ENCODE measurements around the gene YKT6.

YKT6 gene

GRCh38 chr7:44200699-44201461, at the start of gene YKT6:
TSS of gene YKT6 (plus strand) at chr7:44200978. CDS start at chr7:44201136, 158 bp downstream.
- Mint-ChIP-seq H3K4me1 (ENCODE audit: low read depth) (peaks cover 27% of the 10 kb centered on the region), H3K27me3 (ENCODE audit: low read depth) (no peaks in the 10 kb centered on the region), H3K36me3 (ENCODE audit: low read depth) (peaks cover 8% of the 10 kb centered on the region), H3K4me3 (peak within 1 kb of the TSS; percentile 75), H3K9me3 (no peaks in the 10 kb centered on the region), H3K27ac (peak within 1 kb of the TSS; percentile 63)

- no peaks in the 10 kb centered on the region for H3K4me1 Mint-ChIP-seq (ENCODE audit: low read depth)
- H3K4me3 Mint-ChIP-seq, result no peak overlapping the region
- H3K9me3 Mint-ChIP-seq, result no peaks in the 10 kb centered on the region
- H3K27me3 Mint-ChIP-seq (ENCODE audit: low read depth), result no peaks in the 10 kb centered on the region
- no peaks in the 10 kb centered on the region for H3K36me3 Mint-ChIP-seq (ENCODE audit: low read depth)
- no peak overlapping the region for H3K27ac Mint-ChIP-seq
Observed at GRCh38 chr7:44151956-44152355, 48.8 kb upstream of the YKT6 start.

GRCh38 chr7:44152971-44153947, 47.5 kb upstream of the YKT6 start:
- Mint-ChIP-seq H3K27me3 (ENCODE audit: low read depth) (no peaks in the 10 kb centered on the region), H3K27ac (no peak overlapping the region), H3K4me1 (ENCODE audit: low read depth) (no peaks in the 10 kb centered on the region), H3K4me3 (no peak overlapping the region), H3K36me3 (ENCODE audit: low read depth) (no peaks in the 10 kb centered on the region), H3K9me3 (no peaks in the 10 kb centered on the region)

GRCh38 chr7:44153948-44154335, 46.8 kb upstream of the YKT6 start:
- H3K4me1 Mint-ChIP-seq (ENCODE audit: low read depth), result no peaks in the 10 kb centered on the region
- H3K9me3 Mint-ChIP-seq, result no peaks in the 10 kb centered on the region
- no peak overlapping the region for H3K27ac Mint-ChIP-seq
- H3K36me3 Mint-ChIP-seq (ENCODE audit: low read depth), result no peaks in the 10 kb centered on the region
- no peak overlapping the region for H3K4me3 Mint-ChIP-seq
- no peaks in the 10 kb centered on the region for H3K27me3 Mint-ChIP-seq (ENCODE audit: low read depth)

DNA sequence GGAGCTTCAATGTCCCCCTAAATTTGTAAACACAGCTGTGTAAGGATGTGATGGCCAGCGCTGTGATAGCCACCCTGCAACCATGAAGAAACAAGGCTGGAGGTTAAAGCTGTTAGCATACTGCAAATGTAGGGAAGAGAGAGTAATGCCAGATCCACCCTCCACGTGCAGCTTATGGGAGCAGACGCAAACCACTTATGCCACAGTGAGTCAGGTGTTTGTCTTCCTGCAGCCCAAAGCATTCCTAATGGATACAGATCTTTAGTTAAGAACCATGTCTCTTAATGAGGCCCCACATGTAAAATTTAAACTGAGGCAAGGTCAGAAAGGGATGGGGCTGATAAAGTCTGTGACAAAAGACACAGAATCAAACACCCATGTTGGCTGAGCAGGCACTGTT, 46.1 kb upstream of the YKT6 start:
- Mint-ChIP-seq H3K27ac (no peak overlapping the region), H3K4me1 (ENCODE audit: low read depth) (no peaks in the 10 kb centered on the region), H3K4me3 (no peak overlapping the region), H3K27me3 (ENCODE audit: low read depth) (no peaks in the 10 kb centered on the region), H3K9me3 (no peaks in the 10 kb centered on the region), H3K36me3 (ENCODE audit: low read depth) (no peaks in the 10 kb centered on the region)

DNA sequence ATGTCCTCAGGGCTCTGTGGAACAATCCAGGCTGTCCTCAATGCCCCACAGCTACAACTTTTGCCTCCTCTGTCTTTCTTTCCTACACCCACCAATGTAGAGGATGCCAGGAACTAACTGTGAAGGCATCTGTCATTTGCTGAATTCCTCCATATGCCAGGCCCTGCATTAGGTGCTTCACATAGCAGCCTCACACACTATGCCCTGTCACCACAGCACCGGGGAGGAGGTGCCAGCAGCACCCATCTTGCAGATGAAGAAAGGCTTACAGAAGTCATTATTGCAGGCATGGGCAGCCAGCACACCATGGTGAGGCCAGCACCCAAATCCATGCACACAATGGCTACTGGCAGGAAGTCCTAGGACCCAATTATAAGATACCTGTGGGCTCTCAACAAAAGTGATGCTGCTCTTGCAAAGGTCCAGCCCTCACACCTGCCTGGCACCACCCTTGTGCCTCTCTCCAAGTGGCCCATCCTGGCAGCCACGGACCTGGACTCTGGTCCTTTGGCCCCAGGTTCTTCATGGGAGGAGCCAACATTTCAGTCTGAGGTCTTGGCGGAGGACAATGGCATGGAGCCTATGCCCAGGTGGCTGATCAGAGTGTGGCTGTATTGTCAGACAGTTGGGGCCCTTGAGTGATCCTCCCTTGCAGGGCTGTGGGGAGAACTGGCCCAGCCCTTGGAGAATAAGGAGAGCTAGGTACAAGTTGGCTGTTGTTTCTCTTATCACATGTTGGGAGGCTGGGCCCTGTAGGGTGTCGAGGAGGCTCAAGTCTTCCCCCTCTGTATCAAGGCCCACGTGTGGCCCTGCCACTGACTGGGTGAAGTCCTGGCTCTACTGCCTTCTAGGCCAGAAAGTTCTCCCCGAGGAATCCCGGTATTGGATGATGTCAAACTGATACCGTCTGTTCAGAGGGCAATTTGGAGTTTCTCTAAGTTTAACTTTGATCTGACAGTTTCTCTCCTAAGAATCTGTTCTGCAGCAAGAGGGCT, 45.3 kb upstream of the YKT6 start:
- Mint-ChIP-seq H3K4me1 (ENCODE audit: low read depth) (no peaks in the 10 kb centered on the region), H3K4me3 (no peak overlapping the region), H3K27ac (no peak overlapping the region), H3K27me3 (ENCODE audit: low read depth) (no peaks in the 10 kb centered on the region), H3K36me3 (ENCODE audit: low read depth) (no peaks in the 10 kb centered on the region), H3K9me3 (no peaks in the 10 kb centered on the region)

GRCh38 chr7:44156453-44157010, 44.2 kb upstream of the YKT6 start:
- Mint-ChIP-seq H3K27ac (no peak overlapping the region), H3K4me3 (no peak overlapping the region), H3K36me3 (ENCODE audit: low read depth) (no peaks in the 10 kb centered on the region), H3K4me1 (ENCODE audit: low read depth) (no peaks in the 10 kb centered on the region), H3K9me3 (no peaks in the 10 kb centered on the region), H3K27me3 (ENCODE audit: low read depth) (no peaks in the 10 kb centered on the region)

GRCh38 chr7:44157116-44158080, 43.4 kb upstream of the YKT6 start:
- Mint-ChIP-seq H3K4me1 (ENCODE audit: low read depth) (no peaks in the 10 kb centered on the region), H3K27me3 (ENCODE audit: low read depth) (no peaks in the 10 kb centered on the region), H3K27ac (no peak overlapping the region), H3K9me3 (no peaks in the 10 kb centered on the region), H3K36me3 (ENCODE audit: low read depth) (no peaks in the 10 kb centered on the region), H3K4me3 (no peak overlapping the region)

DNA sequence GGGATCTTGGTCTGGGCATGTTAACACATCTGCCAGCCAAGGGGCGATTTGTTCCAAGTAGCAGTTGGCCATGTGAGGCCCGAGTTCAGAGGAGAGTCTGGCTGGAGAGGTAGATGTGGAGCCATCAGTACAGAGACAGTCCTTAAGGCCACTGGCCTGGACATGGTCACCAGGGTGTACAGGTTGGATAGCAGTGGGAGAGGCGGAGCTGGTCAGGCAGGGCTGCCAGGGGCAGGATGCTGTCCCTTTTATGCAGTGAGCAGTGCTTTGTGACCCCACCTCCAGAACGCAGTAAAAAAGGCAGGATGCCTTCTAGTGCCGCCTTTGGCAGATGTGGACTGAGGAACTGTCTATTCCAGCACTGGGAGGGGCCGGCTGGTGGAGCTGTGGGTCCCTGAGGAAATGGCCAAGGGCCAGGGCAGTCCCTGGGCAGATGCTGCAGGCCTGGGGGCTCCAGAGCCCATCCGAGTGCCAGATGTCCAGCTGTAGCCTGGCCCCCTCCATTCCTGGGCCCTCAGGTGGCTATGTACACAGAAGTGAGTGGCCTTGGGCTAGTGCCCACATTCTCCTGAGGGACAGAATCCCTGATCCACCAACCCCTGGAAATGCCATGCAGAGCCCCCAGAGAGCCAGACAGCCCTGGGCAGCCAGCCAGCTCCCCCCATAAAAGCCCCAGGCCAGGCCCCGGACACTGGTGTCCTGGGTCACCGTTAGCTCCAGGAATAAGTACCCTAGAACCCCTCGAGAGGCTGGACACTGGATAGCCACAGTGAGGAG, 42.5 kb upstream of the YKT6 start:
- Mint-ChIP-seq H3K4me3 (no peak overlapping the region), H3K4me1 (ENCODE audit: low read depth) (no peaks in the 10 kb centered on the region), H3K36me3 (ENCODE audit: low read depth) (no peaks in the 10 kb centered on the region), H3K27me3 (ENCODE audit: low read depth) (no peaks in the 10 kb centered on the region), H3K9me3 (no peaks in the 10 kb centered on the region), H3K27ac (no peak overlapping the region)

DNA sequence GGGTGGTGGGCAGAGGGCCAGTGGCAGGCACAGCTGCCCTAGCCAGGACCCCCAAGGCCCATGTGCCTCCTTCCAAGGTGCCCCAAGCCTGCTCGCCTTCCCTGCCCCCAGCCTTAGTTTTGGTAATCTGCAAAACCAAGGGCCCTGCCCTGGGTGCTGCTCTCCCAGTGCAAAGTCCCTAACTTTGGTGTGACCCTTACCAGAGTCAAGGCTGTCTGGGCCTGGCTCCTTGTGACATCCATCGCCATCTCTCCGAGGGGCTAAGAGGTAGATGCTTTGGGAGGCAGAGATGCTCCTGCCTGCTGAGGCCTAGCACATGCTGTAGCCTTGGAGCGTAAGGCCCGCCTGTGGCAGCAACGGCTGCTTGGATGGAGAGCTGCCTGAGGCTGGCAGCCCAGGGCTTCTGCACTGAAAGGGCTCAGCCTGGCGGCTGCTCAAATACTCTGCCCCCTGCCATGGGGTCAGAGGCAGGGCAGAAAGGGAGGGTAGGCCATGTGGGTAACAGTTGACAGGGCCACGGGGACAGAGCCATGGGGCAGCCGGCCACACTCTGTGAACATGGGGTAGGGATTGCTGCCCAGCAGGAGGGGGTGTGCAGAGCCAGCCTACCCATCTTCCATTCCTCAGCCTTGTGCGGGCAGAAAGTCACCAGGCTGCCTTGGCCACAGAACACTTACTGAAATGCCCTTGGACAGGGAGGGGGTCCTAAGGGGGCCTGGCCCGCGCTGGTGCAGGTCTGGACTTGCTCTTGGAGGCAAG, 41.7 kb upstream of the YKT6 start:
- Mint-ChIP-seq H3K4me1 (ENCODE audit: low read depth) (no peaks in the 10 kb centered on the region), H3K27ac (no peak overlapping the region), H3K4me3 (no peak overlapping the region), H3K36me3 (ENCODE audit: low read depth) (no peaks in the 10 kb centered on the region), H3K27me3 (ENCODE audit: low read depth) (peaks cover 3% of the 10 kb centered on the region), H3K9me3 (no peaks in the 10 kb centered on the region)

DNA sequence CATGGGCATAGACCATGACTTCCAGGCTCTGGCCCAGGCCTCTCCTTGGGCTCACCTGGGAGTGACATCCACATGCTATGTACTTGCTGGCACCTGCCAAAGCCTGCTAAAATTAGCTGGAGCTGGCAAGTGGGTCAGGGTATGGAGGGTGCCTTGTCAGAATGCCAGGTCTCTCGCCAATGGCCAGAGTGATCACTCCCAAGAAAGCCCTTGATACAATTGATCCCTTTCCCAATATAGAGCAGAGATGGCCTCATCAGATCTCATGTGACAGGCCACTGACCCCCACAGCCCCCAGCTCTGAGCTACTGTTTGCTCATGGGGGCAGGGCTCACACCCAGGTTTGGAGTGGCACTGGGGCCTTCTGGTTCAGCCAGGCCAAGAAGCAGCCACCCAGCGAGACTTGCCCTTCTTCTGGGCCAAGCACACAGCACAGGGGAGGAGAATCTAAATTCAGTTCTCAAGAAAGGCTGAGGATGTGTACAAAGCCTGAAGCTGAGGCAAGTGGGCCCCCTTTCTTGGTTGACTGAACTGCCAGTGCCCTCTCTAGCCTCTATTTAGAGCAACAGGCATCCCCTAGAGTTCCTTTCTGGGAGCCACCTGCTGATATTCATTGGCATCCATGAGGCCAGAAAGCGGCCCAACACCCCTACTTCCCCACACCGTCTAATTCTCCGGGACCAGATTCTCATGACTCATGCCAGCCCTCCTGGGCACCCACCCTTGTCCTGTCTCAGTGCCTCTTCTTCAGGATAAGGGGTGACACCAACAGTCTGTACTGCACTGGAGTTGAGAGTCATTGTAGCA, 40.8 kb upstream of the YKT6 start:
- Mint-ChIP-seq H3K36me3 (ENCODE audit: low read depth) (no peaks in the 10 kb centered on the region), H3K27ac (no peak overlapping the region), H3K4me1 (ENCODE audit: low read depth) (no peaks in the 10 kb centered on the region), H3K27me3 (ENCODE audit: low read depth) (peaks cover 10% of the 10 kb centered on the region), H3K4me3 (no peak overlapping the region), H3K9me3 (no peaks in the 10 kb centered on the region)

Measured in T-helper 1 cell treated with Interleukin-12 subunit alpha and Interleukin-12 subunit beta and Interleukin-4 antibody, amounts not matched to agents 30 μg/mL and 1 μg/mL, for 36 hours (primary cell).